ENCODE measurements around the gene LYRM4.

- TF ChIP-seq HOXA7 (CRISPR knock-in tag; IDR thresholded peaks at IDR 0.05) (no peak), ZC3H11A (IDR thresholded peaks at IDR 0.05) (no peak), CTCF (IDR thresholded peaks at IDR 0.05) (no peak), TP53 (CRISPR knock-in tag; IDR thresholded peaks at IDR 0.05) (no peak), CEBPB (IDR thresholded peaks at IDR 0.05) (no peak), ESRRA (IDR thresholded peaks at IDR 0.05; ENCODE audit: borderline replicate concordance, low read length) (no peak), HMGXB4 (CRISPR knock-in tag; IDR thresholded peaks at IDR 0.05; ENCODE audit: borderline replicate concordance) (no peak), RFX5 (IDR thresholded peaks at IDR 0.05) (no peak), KDM5A (IDR thresholded peaks at IDR 0.05) (no peak), EHF (CRISPR knock-in tag; IDR thresholded peaks at IDR 0.05) (no peak), CHD2 (IDR thresholded peaks at IDR 0.05; ENCODE audit: low read length, partially characterized antibody) (no peak)
- TF ChIP-seq, protein P1, sequence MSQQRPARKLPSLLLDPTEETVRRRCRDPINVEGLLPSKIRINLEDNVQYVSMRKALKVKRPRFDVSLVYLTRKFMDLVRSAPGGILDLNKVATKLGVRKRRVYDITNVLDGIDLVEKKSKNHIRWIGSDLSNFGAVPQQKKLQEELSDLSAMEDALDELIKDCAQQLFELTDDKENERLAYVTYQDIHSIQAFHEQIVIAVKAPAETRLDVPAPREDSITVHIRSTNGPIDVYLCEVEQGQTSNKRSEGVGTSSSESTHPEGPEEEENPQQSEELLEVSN (IDR thresholded peaks at IDR 0.05; ENCODE audit: borderline replicate concordance, low read depth), result no peak
These were observed 157.5 kb downstream of the LYRM4 start for GRCh38 chr6:5103250-5103649.

Data from A549 (cell line).